A549 (cell line): ENCODE data around the gene FLVCR1.

ENCODE experiments used
- CTCF ChIP-seq: fragments of >200 bp; sonication (Bioruptor Twin); formaldehyde crosslinking; IDR thresholded peaks from 3 replicates; pipeline ENCODE4 v1.5.1; 2016
- FOSB ChIP-seq: fragments of 250-450 bp; sonication (Bioruptor Pico); IDR thresholded peaks from 2 replicates; pipeline ENCODE4 v1.5.0; 2020; ENCODE audit warnings: mild to moderate bottlenecking, moderate library complexity
- KDM1A ChIP-seq: fragments of 200-600 bp; sonication (generic); IDR thresholded peaks from 2 replicates; pipeline ENCODE4 v1.6.1; 2016; ENCODE audit warnings: low read depth, mild to moderate bottlenecking
- PHF8 ChIP-seq: fragments of 200-600 bp; sonication (generic); IDR thresholded peaks from 2 replicates; pipeline ENCODE4 v1.6.1; 2016; ENCODE audit warnings: low read depth, mild to moderate bottlenecking, antibody characterized with exemption, moderate library complexity, borderline replicate concordance
- POLR2A ChIP-seq: IDR thresholded peaks from 2 replicates; pipeline ENCODE4 v1.6.1; 2012; ENCODE audit warnings: mild to moderate bottlenecking, low read length
- ZSCAN20 ChIP-seq: fragments of 250-450 bp; sonication (Bioruptor Pico); IDR thresholded peaks from 2 replicates; pipeline ENCODE4 v1.8.0; 2022; ENCODE audit warnings: mild to moderate bottlenecking, moderate library complexity
- TF ChIP-seq, protein P1 (sequence below): fragments of 150-350 bp; IDR thresholded peaks from 2 replicates; pipeline ENCODE4 v1.6.1; 2014; ENCODE audit warnings: low read depth, mild to moderate bottlenecking, low read length
- TF ChIP-seq, protein P2 (sequence below): fragments of 200-600 bp; sonication (generic); IDR thresholded peaks from 2 replicates; pipeline ENCODE4 v1.6.1; 2016; ENCODE audit warnings: antibody characterized with exemption, mild to moderate bottlenecking, moderate library complexity

GRCh38 chr1:212935387-212935981 is 77.4 kb downstream of the FLVCR1 start:
- TF ChIP-seq CTCF: no peak
- TF ChIP-seq ZSCAN20 (CRISPR knock-in tag): no peak
- no peak for TF ChIP-seq POLR2A
- no peak for TF ChIP-seq FOSB
- TF ChIP-seq, protein P1, sequence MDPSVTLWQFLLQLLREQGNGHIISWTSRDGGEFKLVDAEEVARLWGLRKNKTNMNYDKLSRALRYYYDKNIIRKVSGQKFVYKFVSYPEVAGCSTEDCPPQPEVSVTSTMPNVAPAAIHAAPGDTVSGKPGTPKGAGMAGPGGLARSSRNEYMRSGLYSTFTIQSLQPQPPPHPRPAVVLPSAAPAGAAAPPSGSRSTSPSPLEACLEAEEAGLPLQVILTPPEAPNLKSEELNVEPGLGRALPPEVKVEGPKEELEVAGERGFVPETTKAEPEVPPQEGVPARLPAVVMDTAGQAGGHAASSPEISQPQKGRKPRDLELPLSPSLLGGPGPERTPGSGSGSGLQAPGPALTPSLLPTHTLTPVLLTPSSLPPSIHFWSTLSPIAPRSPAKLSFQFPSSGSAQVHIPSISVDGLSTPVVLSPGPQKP: no peak
- TF ChIP-seq, protein P2, sequence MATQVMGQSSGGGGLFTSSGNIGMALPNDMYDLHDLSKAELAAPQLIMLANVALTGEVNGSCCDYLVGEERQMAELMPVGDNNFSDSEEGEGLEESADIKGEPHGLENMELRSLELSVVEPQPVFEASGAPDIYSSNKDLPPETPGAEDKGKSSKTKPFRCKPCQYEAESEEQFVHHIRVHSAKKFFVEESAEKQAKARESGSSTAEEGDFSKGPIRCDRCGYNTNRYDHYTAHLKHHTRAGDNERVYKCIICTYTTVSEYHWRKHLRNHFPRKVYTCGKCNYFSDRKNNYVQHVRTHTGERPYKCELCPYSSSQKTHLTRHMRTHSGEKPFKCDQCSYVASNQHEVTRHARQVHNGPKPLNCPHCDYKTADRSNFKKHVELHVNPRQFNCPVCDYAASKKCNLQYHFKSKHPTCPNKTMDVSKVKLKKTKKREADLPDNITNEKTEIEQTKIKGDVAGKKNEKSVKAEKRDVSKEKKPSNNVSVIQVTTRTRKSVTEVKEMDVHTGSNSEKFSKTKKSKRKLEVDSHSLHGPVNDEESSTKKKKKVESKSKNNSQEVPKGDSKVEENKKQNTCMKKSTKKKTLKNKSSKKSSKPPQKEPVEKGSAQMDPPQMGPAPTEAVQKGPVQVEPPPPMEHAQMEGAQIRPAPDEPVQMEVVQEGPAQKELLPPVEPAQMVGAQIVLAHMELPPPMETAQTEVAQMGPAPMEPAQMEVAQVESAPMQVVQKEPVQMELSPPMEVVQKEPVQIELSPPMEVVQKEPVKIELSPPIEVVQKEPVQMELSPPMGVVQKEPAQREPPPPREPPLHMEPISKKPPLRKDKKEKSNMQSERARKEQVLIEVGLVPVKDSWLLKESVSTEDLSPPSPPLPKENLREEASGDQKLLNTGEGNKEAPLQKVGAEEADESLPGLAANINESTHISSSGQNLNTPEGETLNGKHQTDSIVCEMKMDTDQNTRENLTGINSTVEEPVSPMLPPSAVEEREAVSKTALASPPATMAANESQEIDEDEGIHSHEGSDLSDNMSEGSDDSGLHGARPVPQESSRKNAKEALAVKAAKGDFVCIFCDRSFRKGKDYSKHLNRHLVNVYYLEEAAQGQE: no peak
- no peak for TF ChIP-seq KDM1A
- TF ChIP-seq PHF8: no peak
